GM12864 (cell line): ENCODE data around the gene WDR36.
"Not testable (repeated sequence)": the region's sequence is repeated elsewhere in the genome, so short reads cannot be mapped to it uniquely, and the experiment has no call there.

Experiments used
- DNase-seq: peaks from one replicate; pipeline ENCODE4 v3.0.0-alpha.2; 2011; ENCODE audit warnings: low read depth
- H3K4me3 ChIP-seq: 2 replicates; pipeline ENCODE4 v1.5.1; 2011; ENCODE audit warnings: mild to moderate bottlenecking, low read depth, low read length, control low read depth
- CTCF ChIP-seq: IDR thresholded peaks from 2 replicates; pipeline ENCODE4 v1.5.1; 2011; ENCODE audit warnings: low read depth, mild to moderate bottlenecking, moderate library complexity, low read length, control low read depth, inconsistent platforms; ENCODE audit errors: missing control alignments

WDR36 gene

GRCh38 chr5:111134087-111134486 lies 41.9 kb downstream of the WDR36 start:
- TF ChIP-seq CTCF = no peak
- DNase-seq = no peak
- H3K4me3 ChIP-seq = no peak overlapping the region

- no peak for TF ChIP-seq CTCF
- H3K4me3 ChIP-seq = no peak overlapping the region
- no peak for DNase-seq
Measured at GRCh38 chr5:111134864-111135263, 42.7 kb downstream of the WDR36 start.

- TF ChIP-seq CTCF = no peak
- DNase-seq = no peak
- no peak overlapping the region for H3K4me3 ChIP-seq
Measured at GRCh38 chr5:111135363-111135762, 43.2 kb downstream of the WDR36 start.

GRCh38 chr5:111135946-111136345 lies 43.8 kb downstream of the WDR36 start:
- DNase-seq = no peak
- H3K4me3 ChIP-seq = no peak overlapping the region
- no peak for TF ChIP-seq CTCF

GRCh38 chr5:111138096-111138495 lies 45.9 kb downstream of the WDR36 start:
- no peak overlapping the region for H3K4me3 ChIP-seq
- DNase-seq = no peak
- TF ChIP-seq CTCF = no peak

GRCh38 chr5:111141471-111141870 lies 49.3 kb downstream of the WDR36 start:
- DNase-seq, H3K4me3 ChIP-seq: not testable (repeated sequence)

- TF ChIP-seq CTCF = no peak
- DNase-seq = no peak
- no peak overlapping the region for H3K4me3 ChIP-seq
Measured at GRCh38 chr5:111142932-111143331, 50.8 kb downstream of the WDR36 start.

GRCh38 chr5:111143910-111144309 lies 51.8 kb downstream of the WDR36 start:
- no peak for DNase-seq
- TF ChIP-seq CTCF = no peak
- H3K4me3 ChIP-seq = no peak overlapping the region
